ENCODE data around the gene HOXB13. TPM values are rescaled to one million over a fixed set of nuclear protein-coding genes. Genes with fewer than 3 reads are reported as not detected.

The HOXB13 gene
- total RNA-seq, 4 donors from 2014 or later = not detected

DNA sequence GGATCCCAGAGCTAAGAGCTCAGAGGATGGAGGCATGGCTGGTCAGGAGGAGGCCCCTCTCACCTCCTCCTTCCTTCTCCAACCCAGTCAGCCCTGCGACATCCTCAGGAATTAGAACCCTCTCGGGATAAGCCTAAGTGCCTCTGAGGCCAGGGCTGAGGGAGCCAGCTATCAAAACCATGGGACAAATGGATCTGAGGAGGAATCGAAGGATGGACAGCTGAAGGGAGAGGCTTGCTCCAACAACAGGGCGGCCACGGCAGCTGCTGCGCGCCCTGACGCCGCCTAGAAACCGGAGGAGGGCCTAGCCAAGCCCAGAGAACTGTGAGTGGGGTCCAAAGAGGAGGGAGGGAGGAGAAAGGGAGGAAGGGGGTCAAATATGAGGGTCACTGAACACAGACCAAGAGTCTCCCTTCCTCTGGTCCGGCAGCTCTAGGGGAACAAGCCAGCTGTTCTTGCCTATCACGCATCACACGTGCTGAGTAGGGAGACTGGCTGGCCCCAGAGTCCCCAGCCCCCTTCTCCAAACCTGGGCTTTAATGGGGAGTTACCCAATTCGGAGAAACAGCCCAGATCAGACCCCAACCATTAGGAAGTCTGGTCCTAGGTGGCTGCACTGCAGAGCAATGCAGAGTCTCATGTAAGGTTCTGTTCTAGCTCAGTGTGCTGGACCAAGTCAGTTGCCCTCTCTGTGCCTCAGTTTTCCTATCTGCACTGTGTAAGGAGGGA, 5.9 kb upstream of the HOXB13 start:
- Histone ChIP-seq H3K36me3 (no peaks in the 10 kb centered on the region), H3K4me1 (no peaks in the 10 kb centered on the region), H3K4me3 (no peak overlapping the region), H3K9me3 (no peaks in the 10 kb centered on the region), H3K27me3 (peaks cover 3 to 73% of the 10 kb centered on the region in 2 donors), H3K27ac (no peak overlapping the region)
- TF ChIP-seq, protein P1, sequence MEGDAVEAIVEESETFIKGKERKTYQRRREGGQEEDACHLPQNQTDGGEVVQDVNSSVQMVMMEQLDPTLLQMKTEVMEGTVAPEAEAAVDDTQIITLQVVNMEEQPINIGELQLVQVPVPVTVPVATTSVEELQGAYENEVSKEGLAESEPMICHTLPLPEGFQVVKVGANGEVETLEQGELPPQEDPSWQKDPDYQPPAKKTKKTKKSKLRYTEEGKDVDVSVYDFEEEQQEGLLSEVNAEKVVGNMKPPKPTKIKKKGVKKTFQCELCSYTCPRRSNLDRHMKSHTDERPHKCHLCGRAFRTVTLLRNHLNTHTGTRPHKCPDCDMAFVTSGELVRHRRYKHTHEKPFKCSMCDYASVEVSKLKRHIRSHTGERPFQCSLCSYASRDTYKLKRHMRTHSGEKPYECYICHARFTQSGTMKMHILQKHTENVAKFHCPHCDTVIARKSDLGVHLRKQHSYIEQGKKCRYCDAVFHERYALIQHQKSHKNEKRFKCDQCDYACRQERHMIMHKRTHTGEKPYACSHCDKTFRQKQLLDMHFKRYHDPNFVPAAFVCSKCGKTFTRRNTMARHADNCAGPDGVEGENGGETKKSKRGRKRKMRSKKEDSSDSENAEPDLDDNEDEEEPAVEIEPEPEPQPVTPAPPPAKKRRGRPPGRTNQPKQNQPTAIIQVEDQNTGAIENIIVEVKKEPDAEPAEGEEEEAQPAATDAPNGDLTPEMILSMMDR (IDR thresholded peaks at IDR 0.05) = no peak
- no peak for TF ChIP-seq POLR2A (IDR thresholded peaks at IDR 0.05)
- DNase-seq = no peak
- intact Hi-C loops (cut with DNase I; ENCODE audit: low total_unique reads) = no loop called here

GRCh38 chr17:48733632-48734328, 5.2 kb upstream of the HOXB13 start:
- no peak overlapping the region for H3K4me3 ChIP-seq
- TF ChIP-seq, protein P1 (IDR thresholded peaks at IDR 0.05) = no peak
- no peak for TF ChIP-seq POLR2A (IDR thresholded peaks at IDR 0.05)
- peaks cover 8 to 72% of the 10 kb centered on the region in 2 donors for H3K27me3 ChIP-seq
- H3K36me3 ChIP-seq = no peaks in the 10 kb centered on the region
- H3K4me1 ChIP-seq = no peaks in the 10 kb centered on the region
- no peaks in the 10 kb centered on the region for H3K9me3 ChIP-seq
- no peak for DNase-seq
- H3K27ac ChIP-seq = no peak overlapping the region
- intact Hi-C loops (cut with DNase I; ENCODE audit: low total_unique reads) = no loop called here

DNA sequence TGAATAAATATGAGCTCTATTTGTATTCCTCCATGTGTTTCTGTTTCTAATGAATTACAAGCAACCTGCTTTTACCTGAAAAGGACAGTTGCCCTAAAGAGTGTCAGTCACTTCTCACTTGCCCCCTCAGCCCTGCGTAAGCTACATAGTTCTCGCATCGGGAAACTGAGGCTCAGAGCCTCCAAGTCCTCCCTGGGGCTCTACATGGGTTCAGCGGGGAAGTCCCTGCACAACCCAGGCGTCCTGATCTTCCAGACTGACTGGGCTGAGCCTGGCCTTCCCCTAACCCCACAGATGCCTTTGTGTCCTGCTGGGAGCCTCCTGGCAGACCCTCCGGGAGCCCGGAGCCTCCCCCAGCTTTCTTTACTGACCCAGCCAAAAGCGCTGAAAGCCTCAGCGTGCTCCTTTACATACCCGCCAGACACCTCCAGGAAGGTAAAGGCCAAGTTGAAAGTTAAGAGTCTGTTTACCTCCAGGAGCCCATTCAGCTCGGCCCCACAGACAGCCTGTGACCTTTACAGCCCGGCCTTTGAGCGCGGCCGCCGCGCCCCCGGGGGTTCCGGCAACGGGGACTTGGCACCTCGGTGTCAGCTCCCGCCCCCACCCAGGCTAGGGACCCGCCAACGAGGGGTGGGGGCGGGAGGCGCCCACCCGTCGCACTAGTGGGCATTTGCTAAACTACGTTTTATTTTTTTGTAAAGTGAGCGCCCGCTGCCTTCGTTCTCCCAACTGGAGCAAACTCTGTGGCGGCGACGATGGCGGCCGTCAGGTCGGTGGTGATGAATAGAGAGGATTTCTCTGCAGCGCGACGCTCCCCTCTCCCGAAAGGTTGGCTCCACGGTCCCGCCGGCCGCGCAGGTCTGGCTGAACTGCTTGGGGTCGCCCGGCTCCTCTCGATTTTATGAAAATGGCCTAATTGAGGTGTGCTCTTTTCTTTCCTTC, 4.4 kb upstream of the HOXB13 start:
- no peak for DNase-seq
- Histone ChIP-seq H3K36me3 (no peaks in the 10 kb centered on the region), H3K4me3 (no peak overlapping the region), H3K9me3 (no peaks in the 10 kb centered on the region), H3K4me1 (no peaks in the 10 kb centered on the region), H3K27ac (no peak overlapping the region), H3K27me3 (peaks cover 11 to 72% of the 10 kb centered on the region in 2 donors)
- intact Hi-C loops (cut with DNase I; ENCODE audit: low total_unique reads) = no loop called here
- TF ChIP-seq, protein P1 (IDR thresholded peaks at IDR 0.05) = no peak
- TF ChIP-seq POLR2A (IDR thresholded peaks at IDR 0.05) = no peak

DNA sequence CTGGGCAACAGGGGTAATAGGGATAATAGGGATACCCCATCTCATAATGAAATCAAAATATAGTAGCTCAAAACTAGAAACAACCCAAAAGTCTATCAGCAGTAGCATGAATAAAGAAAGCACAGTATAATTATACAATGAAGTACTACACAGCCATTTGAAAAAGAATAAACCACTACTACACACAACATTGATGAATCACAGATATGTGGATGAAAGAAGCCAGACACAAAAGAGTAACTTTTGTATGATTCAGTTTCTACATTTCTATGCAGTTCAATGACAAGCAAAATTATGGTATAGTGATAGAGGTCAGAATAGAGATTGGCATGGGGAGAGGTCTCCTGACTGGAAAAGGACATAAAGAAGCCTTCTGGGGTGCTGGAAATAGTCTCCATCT, 2.8 kb upstream of the HOXB13 start:
- no peak overlapping the region for H3K4me3 ChIP-seq
- H3K9me3 ChIP-seq = no peaks in the 10 kb centered on the region
- no peaks in the 10 kb centered on the region for H3K36me3 ChIP-seq
- no peaks in the 10 kb centered on the region for H3K4me1 ChIP-seq
- TF ChIP-seq, protein P1 (IDR thresholded peaks at IDR 0.05) = no peak
- no peak for TF ChIP-seq POLR2A (IDR thresholded peaks at IDR 0.05)
- no peak for DNase-seq
- no peak overlapping the region for H3K27ac ChIP-seq
- H3K27me3 ChIP-seq = peaks cover 14 to 78% of the 10 kb centered on the region in 2 donors
- intact Hi-C loops (cut with DNase I; ENCODE audit: low total_unique reads) = no loop called here
